DMS114 treated with DMSO at 0.1 percent for 48 hours (cell line): ENCODE results near the gene SELL.
A peak's percentile ranks its signal among the peaks of the same experiment; 100 is the strongest.
"Not testable (repeated sequence)": the region's sequence is repeated elsewhere in the genome, so short reads cannot be mapped to it uniquely, and the experiment has no call there.

ENCODE experiments used
- DNase-seq: peaks from one replicate; lab custom pipeline; 2025; ENCODE audit not compliant: unreplicated experiment; lab: John Stamatoyannopoulos, UW

Gene SELL

DNA sequence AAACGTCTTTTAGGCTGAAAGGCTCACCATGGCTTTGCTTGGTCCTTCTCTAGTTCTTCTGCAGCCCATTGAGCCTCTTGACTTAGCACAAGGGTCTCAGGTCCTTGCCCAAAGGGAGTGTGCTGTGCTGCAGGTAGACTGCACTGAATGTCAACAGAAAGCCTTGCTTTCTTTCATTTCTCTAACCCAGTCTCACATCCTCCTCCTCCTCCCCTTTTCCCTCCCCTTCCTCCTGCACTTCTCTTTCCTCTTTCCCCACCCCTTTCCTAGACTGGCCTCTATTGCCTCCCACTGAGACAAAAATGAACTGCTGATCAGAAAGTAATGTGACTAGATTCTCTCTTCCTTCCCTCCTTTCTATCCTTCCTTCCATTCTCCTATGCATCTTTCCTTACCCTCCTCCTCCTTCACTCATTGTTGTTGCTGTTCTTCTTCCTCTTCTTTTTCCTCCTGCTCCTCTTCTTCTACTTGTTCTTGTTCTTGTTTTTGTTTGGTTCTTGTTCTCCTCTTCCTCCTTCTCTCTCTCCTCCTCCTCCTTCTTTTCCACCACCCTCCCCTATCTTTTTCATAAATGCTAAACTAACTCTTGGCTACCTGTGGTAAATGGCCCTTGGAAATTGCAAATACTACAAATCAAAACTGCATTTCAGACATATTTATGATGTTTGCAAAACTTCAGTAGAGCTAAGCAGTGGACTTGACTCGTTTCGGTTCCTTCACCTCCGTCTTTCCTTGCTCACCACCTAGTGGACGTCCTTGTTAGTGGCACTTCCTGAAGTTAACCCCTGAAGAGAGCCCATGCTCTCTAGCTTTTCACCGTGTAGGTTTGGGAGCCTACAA is at the start of gene SELL:
SELL (minus strand) TSS at position 152 of the 840 bp plus-strand sequence; CDS start at position 30, 122 bp downstream.
- DNase-seq, result peak; percentile 62

DNA sequence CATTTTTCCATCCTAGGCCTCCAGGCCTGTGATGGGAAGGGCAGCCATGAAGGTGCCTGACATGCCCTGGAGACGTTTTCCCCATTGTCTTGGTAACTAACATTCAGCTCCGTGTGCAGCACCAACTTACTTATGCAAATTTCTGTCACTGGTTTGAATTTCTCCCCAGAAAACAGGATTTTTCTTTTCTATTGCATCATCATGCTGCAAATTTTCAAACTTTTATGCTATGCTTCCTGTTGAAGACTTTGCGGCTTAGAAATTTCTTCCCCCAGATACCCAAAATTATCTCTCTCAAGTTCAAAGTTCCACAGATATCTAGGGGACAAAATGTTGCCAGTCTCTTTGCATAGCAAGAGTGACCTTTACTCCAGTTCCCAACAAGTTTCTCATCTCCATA is 47.6 kb upstream of the SELL start:
- no peak for DNase-seq

DNA sequence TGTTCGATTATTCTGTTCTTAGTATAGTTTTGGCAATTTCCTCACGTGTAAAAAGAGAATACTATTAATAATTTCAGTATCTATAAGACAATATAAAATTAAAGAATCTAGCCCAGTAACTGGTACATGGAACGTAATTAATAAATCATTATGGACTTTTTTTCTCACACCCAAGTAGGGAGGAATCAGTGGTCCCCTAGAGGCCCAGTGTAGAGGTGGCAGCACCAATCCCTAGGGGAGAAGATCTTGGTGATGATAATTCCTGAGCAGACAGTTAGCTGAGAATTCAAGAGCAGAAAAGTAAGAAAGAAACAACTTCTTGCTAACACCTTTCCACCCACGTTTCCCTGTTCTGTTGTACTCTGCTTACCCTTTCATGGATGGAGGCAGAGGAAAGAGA is 42.1 kb upstream of the SELL start:
- no peak for DNase-seq

DNA sequence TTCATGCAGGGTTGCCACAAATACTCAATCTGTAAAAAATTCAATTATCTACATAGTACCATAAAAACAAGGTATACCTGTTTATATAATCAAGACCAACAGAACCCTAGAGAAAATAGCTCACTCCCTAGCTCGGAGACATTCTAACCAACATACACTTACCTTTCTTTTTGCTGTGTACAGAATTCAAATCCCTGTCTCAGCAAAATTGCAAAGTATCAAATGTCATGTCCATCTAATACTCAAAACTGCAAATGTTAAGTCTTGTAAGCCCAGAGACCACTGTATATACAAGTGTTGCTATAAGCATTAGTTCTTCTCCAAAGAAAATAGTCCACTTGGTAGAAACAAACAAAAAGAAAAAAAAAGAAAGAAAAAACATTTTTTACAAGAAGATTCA is 38.6 kb upstream of the SELL start:
- DNase-seq, result no peak

DNA sequence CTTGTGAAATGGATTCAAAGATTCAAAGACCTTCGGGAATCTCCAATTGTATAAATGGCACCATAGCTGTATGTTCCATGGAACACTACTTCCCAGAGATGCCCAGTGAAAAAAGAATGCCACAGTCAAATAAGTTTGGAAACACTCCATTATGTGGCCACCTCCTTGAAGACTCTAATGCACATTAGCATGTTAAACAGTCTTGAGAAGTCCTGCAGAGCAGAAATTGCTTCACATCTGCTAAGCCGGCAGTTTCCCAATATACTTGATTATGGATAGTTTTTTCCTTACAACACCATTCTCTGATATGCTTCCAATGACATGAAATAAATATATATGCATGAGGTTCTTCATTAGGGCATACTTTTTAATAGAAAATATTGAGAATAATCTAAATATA is 35.1 kb upstream of the SELL start:
- DNase-seq, result no peak

DNA sequence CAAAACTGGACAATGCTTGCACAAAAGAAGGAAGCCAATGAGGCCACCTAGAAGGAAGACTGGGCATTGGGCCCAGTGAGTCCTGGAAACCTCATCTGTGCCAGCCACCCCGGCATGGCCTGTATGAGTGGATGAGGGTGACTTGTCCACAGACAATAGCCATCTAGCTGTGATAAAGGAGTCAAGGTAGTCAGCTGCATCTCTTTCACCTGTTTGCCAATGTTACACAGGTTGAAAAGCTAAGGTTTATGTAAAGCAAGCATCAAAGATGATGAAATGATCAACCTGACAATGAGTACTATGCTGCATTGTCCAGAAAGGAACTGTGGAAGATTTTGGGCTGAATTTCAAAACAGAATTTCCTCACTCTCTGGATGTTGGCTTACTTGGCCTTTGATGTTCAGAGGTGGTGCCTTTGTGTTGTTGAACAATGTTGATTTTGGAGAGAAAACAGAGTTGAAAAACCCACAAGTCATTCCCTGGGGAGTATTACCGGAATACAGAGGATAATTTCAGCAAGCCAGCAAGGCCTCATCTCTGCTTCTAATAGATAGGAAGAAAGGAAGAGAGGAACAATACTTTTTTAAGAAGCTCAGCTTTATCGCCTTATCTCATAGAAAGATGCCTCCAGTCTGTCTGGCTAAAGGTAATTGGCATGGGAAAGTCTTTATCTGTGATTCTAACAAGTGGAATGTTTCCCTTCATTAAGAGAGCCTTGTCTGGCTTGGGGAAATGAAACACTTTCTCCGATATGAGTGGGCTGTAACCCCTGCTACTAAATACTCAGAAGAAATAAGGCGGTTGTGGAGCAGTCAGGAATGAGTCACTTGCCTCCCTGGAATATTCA is 33.8 kb upstream of the SELL start:
- DNase-seq, result no peak

DNA sequence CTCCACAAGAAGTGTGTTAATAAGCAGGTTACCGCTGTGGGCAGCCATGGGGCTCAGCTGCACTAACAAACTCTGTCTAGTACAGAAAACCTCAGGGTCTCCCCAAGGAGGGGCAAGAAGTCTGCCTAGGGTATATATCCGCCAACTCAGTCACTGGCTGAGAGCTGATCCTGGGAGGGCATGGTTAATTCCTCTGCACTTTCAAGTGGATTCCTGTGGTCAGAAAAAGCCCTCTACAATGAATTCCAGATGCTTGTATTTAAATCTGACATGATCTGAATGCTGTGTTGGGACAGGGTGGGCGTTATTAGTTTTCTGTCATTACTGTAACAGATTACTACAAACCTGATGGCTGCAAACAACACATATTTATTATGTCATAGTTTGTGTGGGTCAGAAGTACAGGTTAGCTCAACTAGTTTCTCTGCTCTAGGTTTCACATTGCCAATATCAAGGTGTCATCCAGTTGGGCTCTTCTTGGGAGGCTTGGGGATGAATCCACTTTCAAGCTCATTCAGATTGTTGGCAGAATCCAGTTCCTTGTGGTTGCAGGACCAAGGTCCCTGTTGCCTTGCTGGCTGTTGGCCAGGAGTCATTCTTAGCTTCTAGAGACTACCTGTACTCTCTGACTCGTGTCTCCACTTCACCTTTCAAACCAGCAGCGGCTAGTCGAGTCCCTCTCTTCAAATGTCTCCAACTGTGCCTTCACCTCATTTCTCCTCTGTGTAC is 30.4 kb upstream of the SELL start:
- no peak for DNase-seq

DNA sequence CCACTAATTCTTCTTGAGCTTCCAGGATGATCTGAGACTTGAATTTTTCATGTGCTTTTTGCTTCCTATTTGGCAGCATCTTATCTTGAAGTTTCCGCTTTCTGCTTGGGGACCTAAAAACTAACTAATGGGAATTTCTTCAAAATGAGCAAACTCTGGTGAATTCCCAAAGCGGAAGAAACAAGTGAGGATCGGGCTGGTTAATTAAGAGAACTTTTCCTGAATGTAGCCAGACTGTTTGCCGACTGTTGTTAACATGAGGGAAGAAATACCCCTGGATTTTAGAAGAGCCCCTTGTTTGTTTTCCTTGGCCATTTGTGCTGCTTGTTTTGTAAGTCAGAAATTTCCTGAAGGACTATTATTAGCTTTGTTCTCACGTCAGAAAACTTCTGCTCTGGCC is 28.6 kb upstream of the SELL start:
- DNase-seq, result no peak

DNA sequence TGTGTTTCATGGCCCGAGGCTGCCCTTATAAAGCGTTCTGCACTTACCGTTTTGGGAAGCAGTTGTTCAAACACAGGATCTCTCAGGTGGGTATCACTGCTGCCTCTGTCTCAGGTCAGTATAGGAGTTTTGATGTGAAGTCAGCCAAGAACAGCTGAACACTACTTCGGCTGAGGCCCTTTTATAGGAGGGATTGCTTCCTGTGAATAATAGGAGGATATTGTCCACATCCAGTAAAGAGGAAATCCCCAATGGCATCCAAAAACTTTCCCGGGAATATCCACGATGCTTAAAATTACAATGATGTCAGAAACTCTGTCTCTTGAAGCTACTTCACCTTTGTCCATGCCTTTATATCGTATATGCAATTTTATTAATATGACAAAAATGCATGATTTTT is 22.5 kb upstream of the SELL start, which contains the start of gene SELE:
SELE (minus strand) TSS at position 156 of the 400 bp plus-strand sequence. CDS start 467 bp downstream, outside the sequence.
- no peak for DNase-seq

DNA sequence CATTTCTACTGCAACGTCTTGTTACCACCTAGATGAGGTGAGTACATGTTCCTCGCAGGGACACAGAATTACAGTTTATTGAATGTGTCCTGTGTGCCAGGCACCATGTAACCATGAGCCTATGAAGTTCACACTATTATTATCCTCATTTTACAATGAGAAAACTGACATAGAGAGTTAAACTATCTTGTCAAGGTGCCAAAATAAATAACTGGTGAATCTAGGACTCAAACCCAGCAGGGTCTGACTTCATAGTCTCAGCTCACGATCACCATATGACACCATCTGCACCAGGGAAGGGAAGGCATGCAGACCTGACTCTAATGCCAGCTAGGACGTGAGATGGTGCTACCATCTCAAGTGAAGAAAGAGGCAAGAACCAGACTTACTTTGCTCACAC is 20.0 kb upstream of the SELL start:
- no peak for DNase-seq

DNA sequence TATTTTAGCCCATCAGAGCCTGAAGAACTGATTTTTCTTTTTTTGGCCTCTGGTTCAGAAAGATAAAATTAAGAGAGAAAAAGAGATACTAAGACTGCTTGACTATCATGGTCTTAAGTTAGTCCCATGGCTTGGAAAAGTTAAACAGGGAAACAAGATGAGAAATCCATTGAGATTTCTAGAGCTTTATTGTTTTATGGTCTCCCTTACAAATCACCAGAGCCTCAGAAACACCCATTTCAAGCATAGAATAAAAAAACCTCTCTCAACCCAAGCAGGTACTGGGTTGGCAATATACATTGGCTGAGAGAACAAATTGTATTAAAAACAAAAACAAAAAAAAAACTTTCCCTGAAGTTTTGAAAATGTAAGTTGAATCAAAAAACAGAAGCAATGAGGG is 18.6 kb upstream of the SELL start:
- DNase-seq, result no peak

DNA sequence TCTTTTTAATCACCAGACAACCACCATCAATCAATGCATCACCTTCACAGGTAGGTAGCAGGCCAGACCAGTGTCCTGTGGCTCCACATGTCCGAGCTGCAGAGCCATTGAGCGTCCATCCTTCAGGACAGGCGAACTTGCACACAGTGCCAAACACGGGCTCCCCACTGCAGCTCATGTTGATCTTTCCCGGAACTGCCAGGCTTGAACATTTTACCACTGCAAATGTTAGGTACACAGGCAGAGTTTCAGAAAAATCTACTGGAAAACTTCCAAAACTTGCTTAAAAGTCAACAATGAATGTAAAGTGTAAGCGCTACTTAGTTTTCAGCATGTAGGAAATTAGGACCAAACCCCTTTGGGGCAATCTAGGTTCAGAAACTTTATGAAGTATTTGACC is 15.9 kb upstream of the SELL start:
- DNase-seq, result no peak

DNA sequence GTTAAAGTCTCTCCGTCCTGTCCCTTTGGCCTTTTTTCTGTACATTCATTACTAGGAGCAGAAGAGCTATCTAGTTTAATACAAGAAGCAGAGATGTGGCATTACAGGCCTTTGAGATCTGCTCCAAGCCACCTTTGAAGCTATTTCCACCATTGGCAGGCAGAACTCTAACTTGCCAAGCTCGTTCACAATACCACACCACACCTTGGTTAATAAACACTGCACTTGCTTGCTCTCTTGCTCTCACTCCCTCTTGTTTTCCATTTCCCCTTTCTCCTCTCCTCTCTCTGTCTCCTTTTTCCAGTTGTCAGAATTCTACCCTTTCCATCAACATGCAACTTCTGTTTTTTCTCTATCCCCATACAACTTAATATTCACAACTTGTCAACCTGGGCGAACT is 15.4 kb upstream of the SELL start:
- DNase-seq, result no peak

DNA sequence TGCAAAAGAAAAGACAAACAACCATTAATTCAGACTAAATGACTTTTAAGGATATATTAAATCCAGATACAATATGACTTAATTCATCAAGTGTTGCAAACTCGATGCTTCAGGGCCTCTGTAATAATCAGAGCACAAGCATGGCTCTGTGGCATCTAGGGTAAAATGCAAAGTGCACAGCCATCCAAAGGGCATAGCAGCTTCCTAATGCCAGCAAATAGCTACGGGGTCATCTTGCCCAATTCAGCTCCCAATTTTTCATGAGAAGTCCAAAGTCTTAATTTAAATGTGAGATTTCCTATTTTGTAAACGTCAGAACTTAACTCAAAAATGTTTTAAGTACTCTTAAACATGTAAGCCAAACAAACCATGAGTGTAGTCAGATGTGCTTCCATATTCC is 14.5 kb upstream of the SELL start:
- no peak for DNase-seq

DNA sequence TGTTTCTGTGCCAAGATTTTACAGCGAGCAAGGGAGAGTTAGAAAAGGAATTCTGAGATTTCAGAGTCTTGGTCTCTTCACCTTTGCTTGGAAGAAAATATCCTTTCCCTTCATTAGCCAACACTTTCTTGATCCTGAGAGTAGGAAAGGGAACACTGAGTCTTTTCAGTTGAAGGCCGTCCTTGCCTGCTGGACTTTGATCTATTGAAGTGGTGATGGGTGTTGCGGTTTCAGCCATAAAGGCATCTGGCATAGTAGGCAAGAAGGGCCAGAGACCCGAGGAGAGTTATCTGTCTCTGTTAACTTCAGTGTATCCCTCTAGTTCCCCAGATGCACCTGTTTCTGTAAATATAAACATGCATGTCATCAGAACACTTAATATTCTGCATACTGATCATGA is 12.7 kb upstream of the SELL start:
- no peak for DNase-seq

DNA sequence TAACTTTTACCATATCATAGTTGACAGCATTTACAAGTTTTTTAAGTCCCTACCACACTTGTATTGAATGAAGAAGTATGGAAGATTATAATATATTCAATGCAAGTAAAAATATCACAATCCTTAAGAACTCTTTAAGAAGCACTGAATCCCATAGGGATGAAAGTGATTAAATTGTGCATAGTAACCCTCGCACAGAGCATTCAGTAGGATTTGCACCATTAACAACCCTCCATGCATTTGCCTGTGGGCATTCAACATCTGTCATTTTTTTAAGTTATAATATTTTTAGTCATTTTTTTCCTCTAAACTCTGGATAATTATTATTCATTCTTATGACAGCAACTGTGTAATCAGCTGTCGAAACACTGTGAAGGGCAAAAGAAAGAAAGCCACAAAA is 12.3 kb upstream of the SELL start:
- DNase-seq, result no peak

DNA sequence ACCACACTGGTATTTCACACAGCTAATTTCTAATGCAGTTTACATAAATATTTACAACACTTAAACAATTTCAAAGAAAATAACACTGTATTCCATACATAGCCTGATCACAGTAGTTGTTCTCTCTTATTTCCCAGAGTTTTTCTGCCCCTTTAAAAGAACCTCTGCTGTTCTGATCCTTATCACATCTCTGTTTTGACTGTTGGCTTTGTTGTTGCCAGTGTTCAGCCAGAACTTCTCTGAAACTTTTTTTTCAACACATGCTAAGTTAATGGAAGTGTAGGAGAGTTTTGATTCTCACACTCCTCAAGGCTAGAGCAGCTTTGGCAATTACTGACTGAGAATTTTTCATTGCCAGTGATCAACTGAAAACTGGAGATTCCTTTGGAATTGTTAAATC is 11.4 kb upstream of the SELL start:
- no peak for DNase-seq

DNA sequence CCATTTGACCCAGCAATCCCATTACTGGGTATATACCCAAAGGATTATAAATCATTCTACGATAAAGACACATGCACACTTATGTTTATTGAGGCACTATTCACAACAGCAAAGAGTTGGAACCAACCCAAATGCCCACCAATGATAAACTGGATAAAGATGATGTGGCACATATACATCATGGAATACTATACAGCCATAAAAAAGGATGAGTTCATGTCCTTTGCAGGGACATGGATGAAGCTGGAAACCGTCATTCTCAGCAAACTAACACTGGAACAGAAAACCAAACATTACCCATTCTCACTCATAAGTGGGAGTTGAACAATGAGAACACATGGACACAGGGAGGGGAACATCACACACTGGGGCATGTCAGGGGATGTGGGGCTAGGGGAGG is 3.7 kb upstream of the SELL start:
- not testable (repeated sequence) for DNase-seq

DNA sequence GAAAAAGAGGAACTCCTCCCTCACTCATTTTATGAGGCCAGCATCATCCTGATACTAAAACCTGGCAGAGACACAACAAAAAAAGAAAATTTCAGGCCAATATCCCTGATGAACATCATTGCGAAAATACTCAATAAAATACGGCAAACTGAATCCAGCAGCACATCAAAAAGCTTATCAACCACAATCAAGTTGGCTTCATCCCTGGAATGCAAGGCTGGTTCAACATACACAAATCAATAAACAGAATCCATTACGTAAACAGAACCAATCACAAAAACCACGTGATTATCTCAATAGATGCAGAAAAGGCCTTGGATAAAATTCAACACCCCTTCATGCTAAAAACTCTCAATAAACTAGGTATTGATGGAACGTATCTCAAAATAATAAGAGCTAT is 1.7 kb upstream of the SELL start:
- not testable (repeated sequence) for DNase-seq

DNA sequence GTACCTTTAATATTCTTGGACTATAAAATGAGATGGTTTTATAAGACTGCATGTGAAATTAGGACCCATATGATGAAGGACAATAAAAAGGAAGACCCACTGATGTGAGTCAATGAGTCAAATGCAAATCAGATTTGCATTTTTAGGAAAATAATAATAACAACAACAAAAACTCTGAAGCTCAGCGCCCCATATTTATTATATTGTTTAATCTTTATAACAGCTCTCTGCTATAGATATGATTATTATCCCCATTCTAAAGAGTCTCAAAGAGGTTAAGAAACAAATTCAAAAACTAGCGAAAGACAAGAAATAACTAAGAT is 850 bp upstream of the SELL start:
- DNase-seq, result no peak

DNA sequence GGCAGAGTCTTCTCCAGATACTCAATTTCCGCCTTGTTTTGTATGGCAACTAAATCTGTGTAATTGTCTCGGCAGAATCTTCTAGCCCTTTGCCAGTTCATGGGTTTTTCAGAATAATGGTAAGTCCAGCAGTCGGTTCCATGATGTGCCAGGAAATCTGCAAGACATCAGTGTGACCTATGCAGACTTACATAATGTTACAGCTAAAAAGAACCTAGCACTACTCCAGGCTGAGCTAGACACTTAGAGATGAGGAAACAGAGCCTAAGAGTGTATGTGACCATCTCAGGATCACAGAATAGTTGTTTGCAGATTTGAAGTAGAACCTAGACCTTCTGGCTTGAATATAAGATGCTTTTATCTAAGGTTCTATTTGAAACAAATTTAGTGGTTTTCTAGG is 2.8 kb downstream of the SELL start:
- no peak for DNase-seq
